22Rv1 (cell line): Measurements from ENCODE around the gene WNK2.
"Not testable (repeated sequence)": the region's sequence is repeated elsewhere in the genome, so short reads cannot be mapped to it uniquely, and the experiment has no call there.

ENCODE experiments used
- ZFX ChIP-seq: fragments of 450-650 bp; IDR thresholded peaks from 2 replicates; pipeline ENCODE4 v1.6.1; 2017; ENCODE audit warnings: antibody characterized with exemption, borderline replicate concordance
- TF ChIP-seq, protein P1 (sequence below): fragments of 450-650 bp; IDR thresholded peaks from 2 replicates; pipeline ENCODE4 v1.5.1; 2017; ENCODE audit warnings: mild to moderate bottlenecking

DNA sequence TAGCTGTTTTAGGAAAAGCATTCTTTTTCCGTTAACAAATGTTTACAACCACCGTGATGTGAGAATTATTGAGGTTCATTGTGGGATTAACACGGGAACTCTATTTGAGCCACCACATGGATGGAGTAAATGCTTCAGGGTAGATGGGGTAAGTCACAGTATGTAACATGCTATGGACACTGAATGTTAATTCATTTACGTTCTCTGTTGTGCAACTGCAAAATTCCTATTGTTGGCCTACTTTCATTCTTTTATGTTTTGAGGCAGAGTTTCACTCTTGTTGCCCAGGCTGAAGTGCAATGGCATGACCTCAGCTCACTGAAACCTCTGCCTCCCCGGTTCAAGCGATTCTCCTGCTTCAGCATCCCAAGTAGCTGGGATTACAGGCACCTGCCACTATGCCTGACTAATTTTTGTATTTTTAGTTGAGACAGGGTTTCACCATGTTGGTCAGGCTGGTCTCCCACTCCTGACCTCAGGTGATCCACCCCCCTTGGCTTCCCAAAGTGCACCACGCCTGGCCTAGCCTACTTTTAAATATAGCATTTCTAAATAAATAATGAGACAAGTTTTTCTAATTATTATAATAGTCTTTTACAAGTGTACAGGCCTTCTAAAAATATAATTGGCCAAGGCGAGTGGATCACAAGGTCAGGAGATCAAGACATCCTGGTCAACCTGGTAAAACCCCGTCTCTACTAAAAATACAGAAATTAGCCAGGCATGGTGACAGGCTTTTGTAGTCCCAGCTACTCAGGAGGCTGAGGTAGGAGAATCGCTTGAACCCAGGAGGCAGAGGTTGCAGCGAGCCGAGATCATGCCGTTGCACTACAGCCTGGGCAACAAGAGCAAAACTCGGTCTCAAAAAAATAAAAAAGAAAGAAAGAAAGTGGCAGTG, 169.7 kb downstream of the WNK2 start:
- TF ChIP-seq, protein P1, sequence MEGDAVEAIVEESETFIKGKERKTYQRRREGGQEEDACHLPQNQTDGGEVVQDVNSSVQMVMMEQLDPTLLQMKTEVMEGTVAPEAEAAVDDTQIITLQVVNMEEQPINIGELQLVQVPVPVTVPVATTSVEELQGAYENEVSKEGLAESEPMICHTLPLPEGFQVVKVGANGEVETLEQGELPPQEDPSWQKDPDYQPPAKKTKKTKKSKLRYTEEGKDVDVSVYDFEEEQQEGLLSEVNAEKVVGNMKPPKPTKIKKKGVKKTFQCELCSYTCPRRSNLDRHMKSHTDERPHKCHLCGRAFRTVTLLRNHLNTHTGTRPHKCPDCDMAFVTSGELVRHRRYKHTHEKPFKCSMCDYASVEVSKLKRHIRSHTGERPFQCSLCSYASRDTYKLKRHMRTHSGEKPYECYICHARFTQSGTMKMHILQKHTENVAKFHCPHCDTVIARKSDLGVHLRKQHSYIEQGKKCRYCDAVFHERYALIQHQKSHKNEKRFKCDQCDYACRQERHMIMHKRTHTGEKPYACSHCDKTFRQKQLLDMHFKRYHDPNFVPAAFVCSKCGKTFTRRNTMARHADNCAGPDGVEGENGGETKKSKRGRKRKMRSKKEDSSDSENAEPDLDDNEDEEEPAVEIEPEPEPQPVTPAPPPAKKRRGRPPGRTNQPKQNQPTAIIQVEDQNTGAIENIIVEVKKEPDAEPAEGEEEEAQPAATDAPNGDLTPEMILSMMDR: not testable (repeated sequence)
- not testable (repeated sequence) for TF ChIP-seq ZFX
